GM18873 (cell line): ENCODE results near the gene PCSK6.
"Not testable (repeated sequence)": the region's sequence is repeated elsewhere in the genome, so short reads cannot be mapped to it uniquely, and the experiment has no call there.

ENCODE experiments used
- ATAC-seq: cut with Tn5 transposase; IDR thresholded peaks from one replicate; pipeline ENCODE4 v1.9.1; 2021; ENCODE audit warnings: mild to moderate bottlenecking, moderate library complexity, moderate number of reproducible peaks; ENCODE audit not compliant: unreplicated experiment, low FRiP score

Gene PCSK6

DNA sequence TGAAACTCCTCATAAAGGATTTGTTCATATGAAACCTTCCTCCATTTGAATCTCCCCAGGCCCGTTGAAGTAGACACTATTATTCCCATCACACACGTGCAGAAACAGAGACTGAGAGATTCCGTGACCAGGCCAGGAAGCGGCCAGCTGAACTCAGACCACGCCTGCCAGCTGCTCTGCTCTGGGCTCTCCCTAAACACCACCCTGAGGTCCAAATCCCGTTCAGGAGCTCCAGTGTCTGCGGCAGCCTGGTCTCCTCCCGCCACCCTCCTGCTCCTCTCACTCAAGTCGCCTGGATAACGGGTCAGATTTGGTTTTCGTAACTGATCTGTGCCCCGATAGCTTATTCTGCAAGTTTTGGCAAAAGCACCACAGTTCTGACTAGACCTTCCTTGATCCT lies 140.9 kb downstream of the PCSK6 start:
- no peak for ATAC-seq

DNA sequence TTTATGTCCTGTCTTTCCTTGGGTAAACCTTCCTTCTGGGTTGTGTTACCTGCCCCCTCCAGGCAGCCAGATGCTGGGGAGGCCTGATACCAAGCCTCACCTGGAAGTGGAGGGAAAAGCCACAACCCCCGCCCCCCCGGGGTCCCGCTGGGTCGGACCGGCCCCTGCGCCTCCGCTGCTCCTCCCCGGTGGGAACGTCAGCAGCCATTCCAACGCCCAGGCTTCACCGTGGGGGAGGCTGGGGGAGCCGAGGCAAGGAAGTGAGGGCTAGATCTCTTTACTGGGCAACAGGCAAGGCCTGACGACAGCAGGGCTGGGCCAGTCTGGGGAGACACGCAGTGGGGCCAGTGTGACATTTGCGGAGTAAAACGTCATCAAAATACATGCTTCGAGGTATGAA lies 141.5 kb downstream of the PCSK6 start:
- no peak for ATAC-seq

DNA sequence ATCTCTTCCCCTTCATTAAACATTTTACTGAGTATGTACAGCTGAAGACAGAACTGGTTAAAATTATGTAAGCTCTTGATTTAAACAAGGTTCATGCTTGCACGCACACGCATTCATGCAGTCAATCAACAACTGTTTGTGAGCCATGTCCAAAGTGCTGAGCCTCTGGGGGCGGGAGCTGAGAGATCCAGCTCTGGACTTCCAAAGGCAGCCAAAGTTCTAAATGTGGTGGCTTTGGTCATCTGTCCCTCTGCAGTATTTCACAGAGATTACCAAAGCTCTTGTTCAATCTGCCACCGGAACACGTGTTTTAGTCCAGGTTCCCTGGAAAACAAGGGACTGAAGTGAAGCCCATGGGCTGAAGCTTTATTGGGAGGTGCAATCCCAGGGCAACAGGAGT lies 142.1 kb downstream of the PCSK6 start:
- ATAC-seq = no peak

DNA sequence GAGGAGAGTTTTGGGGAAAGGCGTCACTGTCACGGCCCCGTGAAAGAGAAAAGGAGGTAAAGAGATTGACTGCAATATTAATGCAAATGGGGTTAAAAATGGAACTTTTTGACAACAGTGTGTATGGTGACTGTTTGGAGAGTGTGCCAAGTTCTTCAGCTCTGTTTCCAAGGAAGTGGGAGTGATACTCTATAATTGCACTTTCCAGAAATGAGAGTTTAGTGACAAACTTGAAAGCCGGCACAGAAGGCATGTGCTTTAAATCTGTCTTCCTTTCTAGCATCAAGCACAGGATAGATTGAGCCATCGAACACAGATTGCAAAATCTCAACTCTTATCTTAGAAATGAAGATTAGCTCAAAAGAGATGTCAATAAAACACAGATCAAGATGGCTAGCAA lies 142.6 kb downstream of the PCSK6 start:
- no peak for ATAC-seq

DNA sequence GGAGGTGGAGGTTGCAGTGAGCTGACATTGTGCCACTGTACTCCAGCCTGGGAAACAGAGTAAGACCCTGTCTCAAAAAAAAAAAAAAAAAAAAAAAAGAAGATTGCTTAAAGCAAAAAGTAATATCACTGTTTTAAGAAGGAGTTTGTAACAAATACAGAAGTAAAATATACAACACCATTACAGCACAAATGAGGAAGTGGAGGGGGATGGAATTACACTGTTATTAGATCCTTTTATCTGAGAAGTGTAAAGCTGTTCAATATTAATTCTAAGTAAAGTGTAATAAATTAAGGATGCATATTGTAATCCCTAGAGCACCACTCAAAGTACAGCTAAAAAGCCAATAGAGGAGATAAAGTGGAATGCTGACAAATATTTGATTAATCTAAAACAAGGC lies 147.5 kb downstream of the PCSK6 start:
- ATAC-seq = no peak

DNA sequence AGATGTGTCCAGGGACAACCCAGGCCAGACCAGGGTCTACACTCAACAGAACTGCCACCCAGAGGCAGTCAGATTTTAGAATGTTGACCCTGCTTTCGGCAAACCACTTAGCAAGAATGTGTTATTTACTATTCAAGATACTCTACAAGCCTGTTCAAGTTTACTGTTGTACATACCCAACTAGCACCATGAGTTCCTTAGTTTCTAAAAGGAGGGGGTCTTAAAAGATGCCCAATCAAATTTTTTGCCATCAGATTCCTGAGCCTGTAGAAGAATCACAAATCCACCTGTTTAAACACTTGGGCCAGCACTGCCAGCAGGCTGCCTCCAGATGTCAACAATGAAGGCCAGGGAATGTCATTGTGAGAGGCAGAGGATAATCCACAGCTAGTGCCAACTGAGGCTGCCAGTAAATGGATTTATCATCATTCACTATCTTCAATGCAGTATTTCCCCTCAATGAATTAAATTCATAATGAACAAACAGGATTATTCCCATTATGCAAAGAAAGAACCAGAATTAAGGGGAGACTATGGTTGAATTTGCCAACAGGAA lies 150.9 kb downstream of the PCSK6 start:
- ATAC-seq = no peak

DNA sequence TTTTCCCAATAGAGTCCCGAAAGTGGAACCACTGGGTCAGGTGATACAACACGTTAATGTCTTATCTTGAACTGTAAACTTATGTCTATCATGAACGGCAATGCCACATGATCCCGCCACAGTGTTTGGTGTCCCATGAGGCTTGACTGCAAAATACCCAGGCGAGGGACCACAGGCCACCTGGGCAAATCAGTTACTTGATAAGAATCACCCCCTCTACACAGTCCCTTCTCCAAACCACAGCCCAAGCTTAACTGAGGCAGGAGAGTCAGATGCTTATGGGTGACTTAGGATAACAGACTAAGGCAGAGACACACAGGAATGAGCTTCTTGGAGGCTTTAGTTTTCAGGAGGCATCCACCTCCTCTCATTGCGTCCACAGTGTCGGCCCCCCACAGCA lies 151.5 kb downstream of the PCSK6 start:
- ATAC-seq = no peak

DNA sequence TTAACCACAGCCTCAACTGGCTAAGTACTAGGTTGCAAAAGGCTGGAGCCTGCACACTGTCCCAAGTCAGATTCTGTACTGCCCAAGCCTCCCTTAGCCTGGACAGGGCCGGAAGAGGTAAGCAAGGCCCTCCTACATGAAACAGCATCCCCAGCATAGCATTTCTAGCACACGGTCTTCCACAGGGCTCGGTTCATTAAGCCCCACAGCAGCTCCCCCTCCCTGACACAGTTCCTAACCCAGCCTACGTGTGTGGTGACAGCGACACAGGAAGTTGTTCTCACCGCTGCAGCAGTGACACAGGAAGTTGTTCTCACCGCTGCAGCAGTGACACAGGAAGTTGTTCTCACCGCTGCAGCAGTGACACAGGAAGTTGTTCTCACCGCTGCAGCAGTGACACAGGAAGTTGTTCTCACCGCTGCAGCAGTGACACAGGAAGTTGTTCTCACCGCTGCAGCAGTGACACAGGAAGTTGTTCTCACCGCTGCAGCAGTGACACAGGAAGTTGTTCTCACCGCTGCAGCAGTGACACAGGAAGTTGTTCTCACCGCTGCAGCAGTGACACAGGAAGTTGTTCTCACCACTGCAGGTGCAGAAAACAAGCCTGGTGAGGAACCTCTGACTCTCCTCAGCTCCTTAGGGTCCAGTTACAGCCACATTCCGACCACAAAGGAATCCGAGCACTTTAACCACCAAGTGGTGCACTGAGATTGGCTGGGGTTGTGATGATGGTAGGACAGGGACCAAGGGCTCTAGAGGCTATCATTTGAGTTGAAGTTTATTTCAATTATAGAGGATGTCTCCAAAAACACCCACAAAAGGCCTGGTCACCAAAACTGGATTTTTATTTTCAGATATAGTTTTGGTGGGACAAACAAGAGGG lies 155.4 kb downstream of the PCSK6 start:
- ATAC-seq = not testable (repeated sequence)

DNA sequence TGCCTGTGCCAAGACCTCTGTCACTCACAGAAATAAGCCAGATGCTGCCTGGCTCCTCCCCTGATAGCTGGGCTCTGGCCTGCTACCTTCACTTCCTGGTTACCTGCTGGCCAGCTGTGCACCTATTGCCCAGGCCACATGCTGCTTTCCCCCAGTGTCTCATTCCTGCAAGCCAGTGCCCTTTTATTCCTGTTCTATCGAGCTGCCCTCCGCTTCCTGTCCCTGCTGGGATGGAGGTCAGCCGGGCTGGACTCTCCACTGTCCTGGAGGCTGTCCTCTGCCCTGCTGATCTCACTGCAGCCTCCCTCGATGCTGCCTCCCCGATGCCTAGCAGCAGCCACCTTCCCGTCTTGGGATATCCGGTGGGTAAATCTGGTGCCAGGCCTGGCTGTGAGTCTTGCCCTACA lies 157.4 kb downstream of the PCSK6 start:
- ATAC-seq = no peak

DNA sequence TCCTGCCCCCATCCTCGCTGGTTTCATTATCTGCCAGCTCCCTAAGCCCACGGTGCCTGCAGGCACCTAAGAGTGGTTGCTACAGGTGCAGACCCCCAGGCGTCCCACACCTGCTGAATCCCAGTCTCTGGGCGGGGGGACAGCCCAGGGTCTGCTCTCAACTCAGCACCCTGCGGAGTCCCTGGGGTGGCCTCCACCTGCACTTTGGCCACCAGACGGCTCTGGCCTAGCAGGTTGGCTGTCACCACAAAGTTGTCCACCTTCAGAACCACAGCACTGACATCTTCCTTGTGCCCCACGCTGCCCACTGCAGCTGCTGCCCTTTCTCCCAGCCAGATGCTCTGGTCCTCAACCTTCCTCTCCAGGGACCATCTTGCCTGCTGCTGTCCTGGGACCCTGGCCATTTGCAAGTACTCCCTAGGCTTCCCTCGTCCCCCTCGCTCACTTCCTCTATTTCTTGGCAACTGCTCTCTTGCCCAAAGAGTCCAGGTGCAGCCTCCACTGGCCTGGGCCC lies 159.6 kb downstream of the PCSK6 start:
- no peak for ATAC-seq

DNA sequence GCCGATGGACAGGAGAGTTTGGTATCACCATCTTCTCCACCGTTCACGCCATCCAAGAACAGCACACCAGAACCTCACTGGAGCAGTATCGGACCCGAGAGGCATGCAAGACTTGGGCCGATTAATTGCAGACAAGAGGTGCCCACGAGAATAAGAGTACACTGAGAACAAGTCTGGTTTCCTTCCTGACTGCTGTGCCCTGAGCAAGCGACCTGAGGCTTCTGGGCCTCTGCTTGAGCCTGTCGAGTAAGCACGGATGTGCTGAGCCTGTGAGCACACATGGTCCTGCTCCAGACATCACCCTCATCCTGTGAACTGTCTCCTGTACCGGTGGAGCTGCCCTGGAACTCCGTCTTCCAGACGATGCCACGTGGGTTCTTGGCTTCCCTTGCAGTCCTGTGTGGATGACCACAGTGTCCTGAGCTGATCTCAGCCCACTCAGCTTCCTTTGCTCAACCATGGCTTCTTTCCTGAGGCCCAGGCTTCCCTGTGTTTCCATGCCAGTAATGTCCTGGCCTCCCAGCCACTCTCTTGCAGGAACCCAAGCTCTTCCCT lies 160.1 kb downstream of the PCSK6 start:
- ATAC-seq = no peak

DNA sequence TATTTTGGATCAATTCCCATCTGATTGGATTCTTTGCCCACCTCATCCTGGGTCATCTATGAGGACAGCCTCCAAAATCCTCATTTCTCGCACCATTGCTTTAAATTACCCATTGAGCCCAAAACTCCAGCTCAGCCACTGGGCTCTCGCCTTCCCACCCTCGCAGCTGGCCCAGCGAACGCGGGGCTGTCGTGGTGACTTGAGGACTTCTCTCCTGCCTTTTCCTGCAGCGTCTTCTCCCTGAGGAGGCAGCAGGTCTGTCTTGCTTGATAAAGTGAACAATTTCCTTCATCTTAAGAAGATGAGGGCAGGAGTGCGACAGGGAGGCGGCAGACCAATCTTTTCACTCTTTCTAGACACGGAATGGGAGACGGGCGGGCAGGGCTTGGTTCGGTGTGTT lies 161.5 kb downstream of the PCSK6 start:
- no peak for ATAC-seq

DNA sequence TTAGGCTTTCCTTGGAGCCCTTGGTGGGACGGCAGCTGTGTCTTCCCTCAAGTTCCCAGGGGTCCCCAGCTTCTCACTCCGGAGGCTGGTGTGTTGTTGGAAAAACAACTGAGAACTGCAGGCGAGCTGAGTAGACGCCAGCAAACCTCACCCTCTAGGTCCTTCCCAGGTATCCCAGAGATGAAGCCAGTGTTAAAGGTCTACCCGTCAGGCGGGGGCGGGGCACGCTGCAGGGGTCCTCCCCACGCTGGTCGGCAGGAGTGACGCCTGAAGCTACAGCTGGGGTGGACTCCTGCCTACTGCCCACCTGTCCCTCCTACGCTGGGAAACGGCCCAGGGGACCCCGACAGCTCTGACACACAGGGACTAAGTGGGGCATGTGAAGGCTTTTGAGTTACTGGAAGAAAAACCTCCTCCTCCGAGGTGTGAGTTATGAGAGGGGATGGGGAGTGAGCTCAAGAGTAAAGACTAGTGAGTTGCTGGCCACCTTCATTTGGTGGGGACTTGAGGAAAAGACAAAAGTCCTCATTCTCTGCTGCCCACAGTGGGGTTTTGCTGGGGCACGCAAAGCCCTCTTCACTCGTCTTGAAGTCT lies 162.3 kb downstream of the PCSK6 start:
- ATAC-seq = no peak

DNA sequence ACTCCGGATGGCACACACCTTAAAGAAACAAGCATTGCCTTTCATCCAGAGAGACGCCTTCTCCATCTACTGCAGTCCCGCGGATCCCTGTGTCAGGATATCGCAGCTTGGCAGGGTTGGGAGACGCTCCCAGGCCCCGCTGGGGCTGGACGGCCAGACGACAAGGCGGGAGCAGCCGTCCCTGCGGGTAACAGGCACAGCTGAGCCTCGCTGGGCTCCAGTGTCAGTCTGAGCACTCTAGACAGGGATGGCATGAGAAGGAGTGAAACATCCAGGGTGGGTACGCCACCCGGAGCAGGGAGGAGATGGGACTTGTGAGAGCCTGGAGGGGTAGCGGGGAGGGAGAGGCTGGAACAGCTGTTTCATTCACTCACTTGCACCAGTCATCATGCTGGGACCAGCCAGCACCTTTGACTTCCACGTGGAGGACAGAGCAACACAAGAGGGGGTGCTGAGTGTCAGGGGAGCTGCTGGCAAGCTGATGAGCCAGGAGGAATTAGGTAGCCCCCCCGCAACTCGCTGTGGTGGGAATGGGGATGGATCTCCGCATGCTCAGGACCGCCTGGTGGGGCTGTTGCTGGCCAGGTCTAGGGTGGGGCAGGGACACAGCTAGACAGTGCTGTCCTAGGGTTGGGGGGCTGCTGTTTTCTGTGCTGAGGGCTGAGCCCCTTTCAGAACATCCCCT lies 162.9 kb downstream of the PCSK6 start:
- ATAC-seq = no peak

DNA sequence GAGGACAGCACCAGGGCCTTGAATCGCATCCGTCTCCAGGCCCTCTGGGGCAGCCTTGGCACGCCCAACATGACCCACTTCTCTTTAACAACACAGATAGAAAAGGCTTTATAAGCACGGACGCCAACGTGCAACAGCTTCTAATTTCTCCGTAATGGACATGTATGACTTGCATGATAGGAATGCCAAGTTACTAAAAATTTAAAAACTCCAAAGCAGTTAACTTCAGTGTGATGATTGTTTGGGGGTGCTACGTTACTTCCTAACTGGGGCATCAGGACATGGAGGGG lies 163.5 kb downstream of the PCSK6 start:
- ATAC-seq = no peak

DNA sequence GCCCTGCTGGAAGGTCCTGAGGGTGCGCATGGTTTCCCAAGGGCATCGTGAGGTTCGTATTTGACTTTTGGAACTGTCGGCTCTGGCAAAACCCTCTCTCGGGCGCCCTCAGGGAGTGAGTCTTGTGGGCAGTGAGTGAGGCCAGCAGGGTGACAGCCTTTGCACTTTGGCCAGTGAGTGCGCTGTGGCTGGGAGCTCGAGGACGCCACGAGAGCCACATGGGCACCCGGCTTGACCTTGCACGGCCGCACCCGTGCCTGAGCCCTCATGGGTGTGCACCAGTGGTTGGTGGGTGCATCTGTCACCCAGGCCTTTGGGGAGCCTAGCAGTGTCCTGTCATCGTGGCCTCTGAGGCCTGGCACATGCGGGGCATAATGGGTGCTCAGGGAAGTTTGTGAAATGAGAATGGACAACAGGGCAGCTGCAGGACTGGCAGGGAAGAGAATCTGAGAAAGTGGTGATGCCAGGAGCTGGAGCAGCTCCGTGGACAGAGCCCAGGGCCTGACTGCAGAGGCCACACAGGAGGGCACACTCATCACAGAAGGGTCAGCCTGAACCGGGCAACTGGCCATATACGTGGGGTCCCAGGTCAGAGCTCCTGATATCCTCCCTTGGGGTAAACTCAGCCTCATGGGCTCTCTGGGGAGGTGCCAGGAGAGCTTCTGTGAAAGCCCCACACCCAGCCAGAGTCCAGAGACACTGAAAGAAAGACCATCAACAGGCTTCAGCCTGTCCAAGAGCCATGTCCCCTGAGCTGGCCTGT lies 164.1 kb downstream of the PCSK6 start:
- no peak for ATAC-seq

DNA sequence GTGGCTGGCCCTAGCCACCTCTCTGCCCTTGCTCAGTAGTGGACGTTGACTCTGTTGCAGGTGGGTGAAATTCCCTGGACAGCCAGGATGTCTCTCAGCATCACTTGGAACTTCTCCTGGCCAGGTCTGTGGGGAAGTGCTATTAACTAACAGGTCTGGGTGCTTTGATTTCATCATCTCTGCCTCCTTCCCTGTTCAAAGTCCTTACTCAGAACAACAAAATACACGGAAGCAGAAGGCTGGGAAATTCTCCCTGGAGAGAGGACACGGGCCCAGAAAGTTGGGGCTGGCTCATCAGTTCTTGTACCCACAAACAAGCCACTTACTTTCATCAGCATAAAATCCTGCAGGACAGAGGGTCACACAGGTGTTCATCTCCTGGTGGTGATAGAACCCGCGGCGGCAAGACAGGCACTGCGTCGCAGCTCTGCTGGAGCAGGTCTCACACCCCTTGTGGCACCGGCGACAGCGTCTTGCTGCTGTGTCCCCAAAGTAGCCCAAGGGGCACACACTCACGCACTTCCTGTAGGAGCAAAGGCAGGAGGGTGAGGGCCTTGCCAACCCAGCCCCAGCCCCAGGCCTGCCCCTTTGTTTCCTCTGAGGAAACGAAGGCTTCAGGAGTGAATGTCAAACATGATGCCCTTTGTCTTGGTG lies 164.9 kb downstream of the PCSK6 start:
- ATAC-seq = no peak

DNA sequence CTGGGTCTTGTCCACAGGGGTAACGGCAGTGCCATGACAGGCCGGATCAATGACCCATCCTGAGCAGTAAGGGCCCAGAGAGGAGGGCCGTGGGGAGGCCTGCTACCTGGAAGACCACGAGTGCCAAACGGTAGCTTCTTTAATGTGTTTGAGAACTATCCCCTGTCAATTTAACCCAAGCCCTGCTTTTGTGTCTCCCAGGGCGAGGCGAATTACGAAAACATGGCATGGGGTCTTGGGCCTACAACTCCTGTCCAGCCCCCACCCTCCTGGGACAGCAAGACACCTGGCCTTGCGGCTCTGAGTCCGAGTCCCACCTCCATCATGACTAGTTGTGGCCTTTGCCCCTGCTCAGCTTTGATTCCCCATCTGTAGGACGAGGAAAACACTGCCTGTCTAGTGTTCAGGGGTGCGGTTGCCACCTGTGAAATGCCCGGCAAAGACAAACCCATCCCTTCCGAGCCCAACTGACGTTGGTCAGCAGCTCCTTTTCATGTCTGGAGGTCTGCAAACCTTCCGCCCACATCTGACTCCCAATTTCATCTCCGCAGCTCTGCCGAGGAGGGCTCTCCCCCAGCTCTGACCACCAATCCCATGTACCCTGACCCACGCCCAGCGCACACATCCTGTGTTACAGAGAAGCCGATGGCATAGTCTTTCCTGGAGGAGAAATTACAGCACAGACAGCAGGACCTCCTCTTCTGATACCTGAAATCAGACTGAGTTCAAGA lies 165.5 kb downstream of the PCSK6 start:
- no peak for ATAC-seq

DNA sequence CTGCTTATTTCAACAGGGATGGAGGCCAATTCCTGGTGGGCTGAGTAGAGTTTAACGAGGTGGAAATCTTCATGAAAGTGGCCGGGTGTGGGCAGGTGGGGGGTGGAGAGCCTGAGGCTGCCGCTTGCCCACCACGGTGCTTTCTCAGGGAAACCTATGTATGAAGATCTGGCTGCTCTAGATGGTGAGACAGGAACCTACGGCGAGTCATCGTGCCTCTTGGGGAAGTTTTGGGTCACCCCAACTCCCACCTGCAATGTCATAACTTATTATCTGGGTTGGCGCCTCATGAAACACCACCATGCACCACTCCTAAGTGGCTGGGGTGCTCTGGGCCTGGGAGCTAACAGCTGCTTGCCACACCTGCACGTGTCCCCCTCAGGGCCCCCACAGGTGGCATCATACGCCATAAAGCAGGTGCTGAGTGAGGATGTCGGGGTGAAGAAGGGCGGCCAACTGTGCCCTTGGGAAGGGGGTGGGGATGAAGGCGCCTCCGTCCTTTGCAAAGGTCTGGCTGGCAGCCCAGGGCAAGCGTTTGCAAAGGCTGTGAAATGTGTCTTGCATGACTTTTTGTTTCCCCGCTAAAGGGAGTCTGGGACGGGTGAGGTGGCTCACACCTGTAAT lies 166.5 kb downstream of the PCSK6 start:
- ATAC-seq = no peak
